Activated naive CD4-positive, alpha-beta T cell treated with anti-CD3 and anti-CD28 coated beads, Interleukin-2, amount 10 ng/mL, durations not matched to agents 7 days and 5 days (primary cell): Measurements from ENCODE around the gene MSI2.
A peak's percentile ranks its signal among the peaks of the same experiment; 100 is the strongest.

ENCODE experiments used
- CTCF ChIA-PET: fragments of 350-600 bp; sonication (Branson Sonifier 250); formaldehyde crosslinking; loops from one replicate; lab custom pipeline; 2021; ENCODE audit warnings: antibody characterized with exemption; lab: Charles Lee
- DNase-seq: peaks from one replicate; pipeline ENCODE4 v3.0.0-alpha.2; 2020
- H3K27ac Mint-ChIP-seq: one replicate; pipeline ENCODE4 v1.8.0; 2021; ENCODE audit warnings: mild to moderate bottlenecking, moderate library complexity, mixed read lengths
- H3K27me3 Mint-ChIP-seq: one replicate; pipeline ENCODE4 v1.8.0; 2021; ENCODE audit warnings: mild to moderate bottlenecking, mixed read lengths
- H3K36me3 Mint-ChIP-seq: one replicate; pipeline ENCODE4 v1.8.0; 2021; ENCODE audit warnings: mixed read lengths
- H3K4me1 Mint-ChIP-seq: one replicate; pipeline ENCODE4 v1.8.0; 2021; ENCODE audit warnings: mixed read lengths
- H3K4me3 Mint-ChIP-seq: one replicate; pipeline ENCODE4 v1.8.0; 2021; ENCODE audit warnings: mild to moderate bottlenecking, moderate library complexity, mixed read lengths
- H3K9me3 Mint-ChIP-seq: one replicate; pipeline ENCODE4 v1.8.0; 2021; ENCODE audit warnings: mixed read lengths

MSI2 gene

GRCh38 chr17:57363998-57364643 lies 107.8 kb downstream of the MSI2 start:
- H3K9me3 Mint-ChIP-seq: no peaks in the 10 kb centered on the region
- DNase-seq: no peak
- H3K4me1 Mint-ChIP-seq: no peaks in the 10 kb centered on the region
- H3K4me3 Mint-ChIP-seq: no peak overlapping the region
- H3K27me3 Mint-ChIP-seq: no peaks in the 10 kb centered on the region
- CTCF ChIA-PET: no interaction called here
- H3K36me3 Mint-ChIP-seq: peaks cover 8% of the 10 kb centered on the region
- H3K27ac Mint-ChIP-seq: no peak overlapping the region

- Mint-ChIP-seq H3K36me3 (peaks cover 8% of the 10 kb centered on the region), H3K4me3 (no peak overlapping the region), H3K4me1 (no peaks in the 10 kb centered on the region), H3K27ac (no peak overlapping the region), H3K9me3 (no peaks in the 10 kb centered on the region), H3K27me3 (no peaks in the 10 kb centered on the region)
- CTCF ChIA-PET: no interaction called here
- DNase-seq: no peak
Observed at GRCh38 chr17:57365420-57365819, 109.1 kb downstream of the MSI2 start.

GRCh38 chr17:57366177-57366557 lies 109.8 kb downstream of the MSI2 start:
- DNase-seq: no peak
- H3K27me3 Mint-ChIP-seq: no peaks in the 10 kb centered on the region

GRCh38 chr17:57366558-57367351 lies 110.4 kb downstream of the MSI2 start:
- Mint-ChIP-seq H3K27ac (no peak overlapping the region), H3K4me1 (no peaks in the 10 kb centered on the region), H3K4me3 (no peak overlapping the region), H3K9me3 (no peaks in the 10 kb centered on the region), H3K36me3 (peaks cover 8% of the 10 kb centered on the region), H3K27me3 (no peaks in the 10 kb centered on the region)
- DNase-seq: no peak
- CTCF ChIA-PET: interaction anchor here (0.6 kb wide), 1 partner anchor 381 kb away, joined by 3 read pairs; no protein-coding TSS in a partner anchor

More at GRCh38 chr17:57366177-57366557, 109.8 kb downstream of the MSI2 start:
- no peaks in the 10 kb centered on the region for H3K4me1 Mint-ChIP-seq
- no peaks in the 10 kb centered on the region for H3K9me3 Mint-ChIP-seq
- peaks cover 8% of the 10 kb centered on the region for H3K36me3 Mint-ChIP-seq
- CTCF ChIA-PET: no interaction called here
- no peak overlapping the region for H3K4me3 Mint-ChIP-seq
- H3K27ac Mint-ChIP-seq: peak overlapping the region; percentile 21

GRCh38 chr17:57368637-57369336 lies 112.5 kb downstream of the MSI2 start:
- Mint-ChIP-seq H3K9me3 (no peaks in the 10 kb centered on the region), H3K4me3 (no peak overlapping the region), H3K27ac (no peak overlapping the region), H3K27me3 (no peaks in the 10 kb centered on the region), H3K36me3 (peaks cover 9% of the 10 kb centered on the region), H3K4me1 (no peaks in the 10 kb centered on the region)
- DNase-seq: no peak
- CTCF ChIA-PET: interaction anchor here (1.3 kb wide), 1 partner anchor 125 kb away, joined by 4 read pairs; no protein-coding TSS in a partner anchor

- no peak overlapping the region for H3K27ac Mint-ChIP-seq
- DNase-seq: no peak
- H3K36me3 Mint-ChIP-seq: peaks cover 11% of the 10 kb centered on the region
- no peak overlapping the region for H3K4me3 Mint-ChIP-seq
- H3K9me3 Mint-ChIP-seq: no peaks in the 10 kb centered on the region
- CTCF ChIA-PET: interaction anchor here (1.3 kb wide), 1 partner anchor 126 kb away, joined by 4 read pairs; no protein-coding TSS in a partner anchor
- H3K27me3 Mint-ChIP-seq: no peaks in the 10 kb centered on the region
- H3K4me1 Mint-ChIP-seq: no peaks in the 10 kb centered on the region
Observed at GRCh38 chr17:57369509-57369945, 113.2 kb downstream of the MSI2 start.

- H3K27me3 Mint-ChIP-seq: no peaks in the 10 kb centered on the region
- DNase-seq: no peak
- CTCF ChIA-PET: no interaction called here
Observed at GRCh38 chr17:57370037-57370581, 113.8 kb downstream of the MSI2 start.

GRCh38 chr17:57370619-57371018 lies 114.3 kb downstream of the MSI2 start:
- no peaks in the 10 kb centered on the region for H3K9me3 Mint-ChIP-seq
- peaks cover 11% of the 10 kb centered on the region for H3K36me3 Mint-ChIP-seq
- no peaks in the 10 kb centered on the region for H3K4me1 Mint-ChIP-seq
- CTCF ChIA-PET: no interaction called here
- no peak overlapping the region for H3K27ac Mint-ChIP-seq
- no peak for DNase-seq
- no peaks in the 10 kb centered on the region for H3K27me3 Mint-ChIP-seq
- no peak overlapping the region for H3K4me3 Mint-ChIP-seq

More at GRCh38 chr17:57370037-57370581, 113.8 kb downstream of the MSI2 start:
- Mint-ChIP-seq H3K27ac (no peak overlapping the region), H3K4me3 (no peak overlapping the region), H3K36me3 (peaks cover 11% of the 10 kb centered on the region), H3K4me1 (no peaks in the 10 kb centered on the region), H3K9me3 (no peaks in the 10 kb centered on the region)

- Mint-ChIP-seq H3K27me3 (no peaks in the 10 kb centered on the region), H3K27ac (no peak overlapping the region), H3K4me3 (no peak overlapping the region), H3K9me3 (no peaks in the 10 kb centered on the region), H3K4me1 (no peaks in the 10 kb centered on the region), H3K36me3 (peaks cover 13% of the 10 kb centered on the region)
- CTCF ChIA-PET: no interaction called here
- no peak for DNase-seq
Observed at GRCh38 chr17:57372156-57372555, 115.8 kb downstream of the MSI2 start.

GRCh38 chr17:57373048-57373447 lies 116.7 kb downstream of the MSI2 start:
- no peak overlapping the region for H3K4me3 Mint-ChIP-seq
- H3K9me3 Mint-ChIP-seq: no peaks in the 10 kb centered on the region
- H3K36me3 Mint-ChIP-seq: peaks cover 13% of the 10 kb centered on the region
- H3K27me3 Mint-ChIP-seq: no peaks in the 10 kb centered on the region
- no peak for DNase-seq
- CTCF ChIA-PET: no interaction called here
- H3K4me1 Mint-ChIP-seq: no peaks in the 10 kb centered on the region
- H3K27ac Mint-ChIP-seq: no peak overlapping the region

- no peak for DNase-seq
- no peaks in the 10 kb centered on the region for H3K9me3 Mint-ChIP-seq
- H3K36me3 Mint-ChIP-seq: peaks cover 13% of the 10 kb centered on the region
- H3K4me3 Mint-ChIP-seq: no peak overlapping the region
- peaks cover 3% of the 10 kb centered on the region for H3K4me1 Mint-ChIP-seq
- CTCF ChIA-PET: no interaction called here
- H3K27ac Mint-ChIP-seq: no peak overlapping the region
- no peaks in the 10 kb centered on the region for H3K27me3 Mint-ChIP-seq
Observed at GRCh38 chr17:57373756-57374155, 117.4 kb downstream of the MSI2 start.

GRCh38 chr17:57375040-57375769 lies 118.9 kb downstream of the MSI2 start:
- Mint-ChIP-seq H3K27me3 (no peaks in the 10 kb centered on the region), H3K9me3 (no peaks in the 10 kb centered on the region), H3K27ac (no peak overlapping the region), H3K4me3 (no peak overlapping the region), H3K36me3 (peaks cover 13% of the 10 kb centered on the region), H3K4me1 (peaks cover 14% of the 10 kb centered on the region)
- DNase-seq: no peak
- CTCF ChIA-PET: no interaction called here

GRCh38 chr17:57375770-57376225 lies 119.5 kb downstream of the MSI2 start:
- CTCF ChIA-PET: no interaction called here
- no peak for DNase-seq
- Mint-ChIP-seq H3K4me3 (no peak overlapping the region), H3K36me3 (peaks cover 13% of the 10 kb centered on the region), H3K9me3 (no peaks in the 10 kb centered on the region), H3K27me3 (no peaks in the 10 kb centered on the region), H3K4me1 (peaks cover 14% of the 10 kb centered on the region), H3K27ac (no peak overlapping the region)
